A549 (cell line): ENCODE results near the gene MCM7. TPM values are rescaled to one million over a fixed set of nuclear protein-coding genes. Genes with fewer than 3 reads are reported as not detected.

Experiments
- ATAC-seq, 2 experiments: fragments of 200-7000 bp in 1 of 2; fragments of >200 bp in 1 of 2; cut with Nextera tagmentation in 1 of 2; cut with Tn5 transposase in 1 of 2; 3 replicates each; pipeline versions ENCODE4 v1.8.0 to v1.9.1; 2018 to 2020; ENCODE audit warnings: mild to moderate bottlenecking in 1 of 2, moderate library complexity in 1 of 2
- CTCF ChIA-PET: fragments of 300-600 bp; sonication (Branson Sonifier 250); formaldehyde crosslinking; extraction: SDS; loops from one replicate; lab custom pipeline; 2021; ENCODE audit warnings: antibody characterized with exemption, inconsistent platforms; lab: Yijun Ruan, JAX
- POLR2A ChIA-PET: fragments of 350-600 bp; formaldehyde crosslinking; extraction: SDS; loops from one replicate; lab custom pipeline; 2021; ENCODE audit warnings: antibody characterized with exemption, inconsistent platforms; lab: Yijun Ruan, JAX
- DNase-seq, 2 experiments: peaks; one replicate each; pipeline versions ENCODE4 v3.0.0 to v3.0.0-alpha.2; 2011 to 2016; ENCODE audit warnings: low read depth in 1 of 2, low spot score in 1 of 2
- FAIRE-seq: peaks from 2 replicates; lab custom pipeline; 2011; peaks lifted over from hg19 to GRCh38; lab: Jason Lieb, UNC
- H3K27ac ChIP-seq, 2 experiments: fragments of >200 bp; sonication (Bioruptor Twin); formaldehyde crosslinking; 3 replicates each; pipeline ENCODE4 v1.5.1; 2016 to 2017
- H3K4me1 ChIP-seq: fragments of >200 bp; sonication (Bioruptor Twin); formaldehyde crosslinking; 3 replicates; pipeline ENCODE4 v1.6.1; 2016
- H3K4me2 ChIP-seq: fragments of >200 bp; sonication (Bioruptor Twin); formaldehyde crosslinking; 3 replicates; pipeline ENCODE4 v1.6.1; 2016
- H3K4me3 ChIP-seq: fragments of >200 bp; sonication (Bioruptor Twin); formaldehyde crosslinking; 3 replicates; pipeline ENCODE4 v1.5.1; 2016
- H3K9me3 ChIP-seq: fragments of >200 bp; sonication (Bioruptor Twin); formaldehyde crosslinking; 3 replicates; pipeline ENCODE4 v1.6.1; 2016
- BCL3 ChIP-seq: fragments of >200 bp; sonication (Bioruptor Twin); formaldehyde crosslinking; IDR thresholded peaks from 3 replicates; pipeline ENCODE4 v1.6.1; 2016
- BHLHE40 ChIP-seq: IDR thresholded peaks from 2 replicates; pipeline ENCODE4 v1.6.1; 2012; ENCODE audit warnings: low read depth, low read length, inconsistent platforms
- CBX2 ChIP-seq: fragments of 200-600 bp; sonication (generic); IDR thresholded peaks from 2 replicates; pipeline ENCODE4 v1.6.1; 2016; ENCODE audit warnings: low read depth, mild to moderate bottlenecking, borderline replicate concordance
- CEBPB ChIP-seq, 2 experiments: fragments of >200 bp in 1 of 2; sonication (Bioruptor Twin) in 1 of 2; formaldehyde crosslinking in 1 of 2; IDR thresholded peaks; 2 replicates each; pipeline ENCODE4 v1.6.1; 2012 to 2016
- CHD2 ChIP-seq: fragments of 150-350 bp; IDR thresholded peaks from 2 replicates; pipeline ENCODE4 v1.6.1; 2014; ENCODE audit warnings: low read length; ENCODE audit not compliant: partially characterized antibody
- EHF ChIP-seq: fragments of 250-450 bp; sonication (Bioruptor Pico); IDR thresholded peaks from 2 replicates; pipeline ENCODE4 v1.5.0; 2020; ENCODE audit warnings: mild to moderate bottlenecking
- FOSL2 ChIP-seq, 2 experiments: fragments of 450-650 bp in 1 of 2; fragments of >200 bp in 1 of 2; sonication (Bioruptor Twin) in 1 of 2; formaldehyde crosslinking; IDR thresholded peaks; 2 replicates each; pipeline versions ENCODE4 v1.5.0 to v1.6.1; 2016 to 2020; ENCODE audit warnings: mild to moderate bottlenecking in 1 of 2, moderate library complexity in 1 of 2
- HOXA7 ChIP-seq: fragments of 250-450 bp; sonication (Bioruptor Pico); IDR thresholded peaks from 2 replicates; pipeline ENCODE4 v1.5.0; 2020; ENCODE audit warnings: mild to moderate bottlenecking, moderate library complexity
- HOXB5 ChIP-seq: fragments of 250-450 bp; sonication (Bioruptor Pico); IDR thresholded peaks from 2 replicates; pipeline ENCODE4 v1.5.0; 2020; ENCODE audit warnings: mild to moderate bottlenecking, moderate library complexity
- KDM1A ChIP-seq: fragments of 200-600 bp; sonication (generic); IDR thresholded peaks from 2 replicates; pipeline ENCODE4 v1.6.1; 2016; ENCODE audit warnings: low read depth, mild to moderate bottlenecking
- KDM5A ChIP-seq: fragments of 200-600 bp; sonication (generic); IDR thresholded peaks from 2 replicates; pipeline ENCODE4 v1.6.1; 2016; ENCODE audit warnings: antibody characterized with exemption, mild to moderate bottlenecking
- MAFK ChIP-seq: fragments of 450-650 bp; IDR thresholded peaks from 2 replicates; pipeline ENCODE4 v1.6.1; 2014; ENCODE audit not compliant: partially characterized antibody
- MAX ChIP-seq: IDR thresholded peaks from 2 replicates; pipeline ENCODE4 v1.6.1; 2012
- NPAS2 ChIP-seq: fragments of 250-450 bp; sonication (Bioruptor Pico); IDR thresholded peaks from 2 replicates; pipeline ENCODE4 v1.8.0; 2022; ENCODE audit warnings: mild to moderate bottlenecking, moderate library complexity, borderline replicate concordance
- PBX3 ChIP-seq: IDR thresholded peaks from 2 replicates; pipeline ENCODE4 v1.6.1; 2012
- SREBF2 ChIP-seq: fragments of 450-650 bp; IDR thresholded peaks from 2 replicates; pipeline ENCODE4 v1.6.1; 2014; ENCODE audit warnings: mild to moderate bottlenecking, moderate library complexity
- TFCP2L1 ChIP-seq: fragments of 250-450 bp; sonication (Bioruptor Pico); IDR thresholded peaks from 2 replicates; pipeline ENCODE4 v1.5.0; 2021; ENCODE audit warnings: mild to moderate bottlenecking
- USF2 ChIP-seq: fragments of 450-650 bp; IDR thresholded peaks from 2 replicates; pipeline ENCODE4 v1.6.1; 2014; ENCODE audit warnings: antibody characterized with exemption
- ZC3H11A ChIP-seq: fragments of 450-650 bp; IDR thresholded peaks from 2 replicates; pipeline ENCODE4 v1.6.1; 2014; ENCODE audit warnings: antibody characterized with exemption, mild to moderate bottlenecking
- ZNF302 ChIP-seq: fragments of 250-450 bp; sonication (Bioruptor Pico); IDR thresholded peaks from 2 replicates; pipeline ENCODE4 v1.9.0; 2021; ENCODE audit warnings: inconsistent platforms, mild to moderate bottlenecking, moderate library complexity
- WGBS: methylation state at CpG from one replicate; pipeline ENCODE4 v1.1.6; 2017; ENCODE audit errors: missing lambda C conversion rate; 5-methylcytosine and 5-hydroxymethylcytosine counted together
- polyA plus RNA-seq, 4 experiments: library from polyadenylated mRNA; depleted of rRNA in 3 of 4; stranded (reverse); fragments of >200 nt; fragmentation: RNase III in 1 of 4; extraction: RNeasy Plus Mini Kit Qiagen cat#74134 plus additional on column Dnase treatment in 1 of 4; gene quantifications; 2 replicates in 3 of 4; 3 replicates in 1 of 4; pipeline ENCODE4 v1.2.3, GENCODE V29; 2011 to 2017
- TF ChIP-seq, protein P1 (sequence below): IDR thresholded peaks from 2 replicates; pipeline ENCODE4 v1.6.1; 2012; ENCODE audit warnings: low read depth, borderline replicate concordance
- TF ChIP-seq, protein P2 (sequence below): fragments of >200 bp; sonication (Bioruptor Twin); formaldehyde crosslinking; IDR thresholded peaks from 2 replicates; pipeline ENCODE4 v1.6.1; 2016

Gene MCM7
- polyA plus RNA-seq, 2 of the 4 experiments (the other 2 are of a cell fraction), result 145 to 287 TPM

- DNase-seq, result no peak
- CTCF ChIA-PET, result interaction anchor here (1.6 to 3.8 kb wide), 2 partner anchors 12 to 71 kb away, joined by 5 to 28 read pairs; no protein-coding TSS in a partner anchor
These were observed 35.6 kb downstream of the MCM7 start for GRCh38 chr7:100065452-100066186.

DNA sequence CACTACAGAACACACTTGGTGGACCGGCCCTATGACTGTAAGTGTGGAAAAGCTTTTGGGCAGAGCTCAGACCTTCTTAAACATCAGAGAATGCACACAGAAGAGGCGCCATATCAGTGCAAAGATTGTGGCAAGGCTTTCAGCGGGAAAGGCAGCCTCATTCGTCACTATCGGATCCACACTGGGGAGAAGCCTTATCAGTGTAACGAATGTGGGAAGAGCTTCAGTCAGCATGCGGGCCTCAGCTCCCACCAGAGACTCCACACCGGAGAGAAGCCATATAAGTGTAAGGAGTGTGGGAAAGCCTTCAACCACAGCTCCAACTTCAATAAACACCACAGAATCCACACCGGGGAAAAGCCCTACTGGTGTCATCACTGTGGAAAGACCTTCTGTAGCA, 37.0 kb downstream of the MCM7 start:
- Histone ChIP-seq H3K9me3 (peaks cover 63% of the 10 kb centered on the region), H3K4me3 (no peak overlapping the region)
- no peak for FAIRE-seq
- no peak for TF ChIP-seq TFCP2L1 (CRISPR knock-in tag)
- TF ChIP-seq, all 56 proteins: peak for 0
- H3K27ac ChIP-seq, result no peak overlapping the region
- CTCF ChIA-PET, result interaction anchor here (1.0 to 3.8 kb wide), 3 partner anchors 11 to 67 kb away, joined by 4 to 28 read pairs (median 5); no protein-coding TSS in a partner anchor
- POLR2A ChIA-PET, result interaction anchor here (2.5 kb wide), 1 partner anchor 14 kb away, joined by 7 read pairs; the partner anchor contains the start of gene ZSCAN21
- 97% methylated on average over 9 of the region's 9 CpGs for WGBS
- H3K4me2 ChIP-seq, result no peak overlapping the region
- no peak; a peak in 1 of 6 replicates for ATAC-seq
- H3K4me1 ChIP-seq, result no peaks in the 10 kb centered on the region
- no peak for DNase-seq

More at GRCh38 chr7:100065452-100066186, 35.6 kb downstream of the MCM7 start:
- Histone ChIP-seq H3K4me2 (no peak overlapping the region), H3K4me3 (no peak overlapping the region), H3K27ac (no peak overlapping the region), H3K4me1 (no peaks in the 10 kb centered on the region), H3K9me3 (peaks cover 77% of the 10 kb centered on the region)
- POLR2A ChIA-PET, result no interaction called here
- WGBS, result 87% methylated on average over 8 of the region's 8 CpGs
- peak; percentile 8 to 10; a peak in 1 of 6 replicates for ATAC-seq
- FAIRE-seq, result no peak
- TF ChIP-seq USF2, result no peak
- TF ChIP-seq MAFK, result no peak
- peak; percentile 13 to 28; a peak in 2 of 4 replicates for TF ChIP-seq CEBPB (IDR thresholded peaks at IDR 0.05)
- no peak for TF ChIP-seq FOSL2 (IDR thresholded peaks at IDR 0.05)
- no peak for TF ChIP-seq FOSL2 (CRISPR knock-in tag; IDR thresholded peaks at IDR 0.05)

GRCh38 chr7:100063376-100063775, 37.8 kb downstream of the MCM7 start:
- ATAC-seq (no peak), DNase-seq (no peak), FAIRE-seq (no peak)
- TF ChIP-seq SREBF2, result no peak
- TF ChIP-seq NPAS2 (CRISPR knock-in tag), result no peak
- CTCF ChIA-PET, result interaction anchor here (0.6 to 3.8 kb wide), 8 partner anchors 10 to 186 kb away, joined by 3 to 28 read pairs (median 5); partner anchors contain the start of gene ZSCAN21
- Histone ChIP-seq H3K4me3 (no peak overlapping the region), H3K4me2 (no peak overlapping the region), H3K4me1 (no peaks in the 10 kb centered on the region), H3K9me3 (peaks cover 55% of the 10 kb centered on the region), H3K27ac (no peak overlapping the region)
- POLR2A ChIA-PET, result interaction anchor here (2.5 kb wide), 1 partner anchor 14 kb away, joined by 7 read pairs; the partner anchor contains the start of gene ZSCAN21
- WGBS, result 93% methylated on average over 4 of the region's 4 CpGs

DNA sequence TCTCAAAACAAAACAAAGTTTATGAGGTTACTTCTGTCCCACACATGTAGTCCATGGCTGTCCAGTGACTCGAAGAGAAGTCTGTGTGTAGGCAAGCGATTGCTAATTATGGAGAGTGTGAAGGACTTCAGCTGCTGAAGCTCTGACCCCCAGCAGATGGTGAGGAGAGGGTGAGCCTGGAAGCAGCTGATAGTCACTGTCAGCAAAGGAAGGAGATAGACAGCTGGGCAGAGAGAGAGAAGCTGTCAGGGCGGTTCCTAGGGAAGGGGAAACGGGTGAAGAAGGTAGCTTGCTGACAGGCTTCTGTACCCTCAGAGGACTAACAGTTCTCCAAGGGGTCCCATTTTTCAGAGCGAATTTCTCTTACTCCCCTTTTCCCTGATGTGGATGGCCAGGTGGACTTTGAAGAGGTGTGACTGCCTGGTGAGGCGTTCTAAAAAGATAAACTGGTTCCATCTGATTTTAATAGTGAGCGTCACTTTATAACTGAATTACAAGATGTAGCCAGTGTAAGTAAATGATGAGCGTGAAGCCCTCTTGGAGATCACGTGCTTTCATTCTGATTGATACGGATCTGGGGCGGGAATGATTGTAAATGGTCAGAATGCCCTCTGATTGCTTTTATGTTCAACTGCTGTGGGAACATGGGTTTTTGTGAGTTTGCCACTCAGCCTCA, 39.5 kb downstream of the MCM7 start:
- DNase-seq (no peak), FAIRE-seq (no peak), ATAC-seq (no peak)
- no peak for TF ChIP-seq BHLHE40
- TF ChIP-seq, protein P1, sequence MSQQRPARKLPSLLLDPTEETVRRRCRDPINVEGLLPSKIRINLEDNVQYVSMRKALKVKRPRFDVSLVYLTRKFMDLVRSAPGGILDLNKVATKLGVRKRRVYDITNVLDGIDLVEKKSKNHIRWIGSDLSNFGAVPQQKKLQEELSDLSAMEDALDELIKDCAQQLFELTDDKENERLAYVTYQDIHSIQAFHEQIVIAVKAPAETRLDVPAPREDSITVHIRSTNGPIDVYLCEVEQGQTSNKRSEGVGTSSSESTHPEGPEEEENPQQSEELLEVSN, result no peak
- TF ChIP-seq MAX, result no peak
- TF ChIP-seq HOXB5, result no peak
- no peak for TF ChIP-seq PBX3
- TF ChIP-seq HOXA7, result no peak
- TF ChIP-seq ZC3H11A, result no peak
- TF ChIP-seq USF2, result no peak
- no peak for TF ChIP-seq CBX2
- no peak for TF ChIP-seq EHF
- TF ChIP-seq ZNF302 (CRISPR knock-in tag), result no peak
- no peak for TF ChIP-seq CHD2
- no peak for TF ChIP-seq KDM1A
- no peak for TF ChIP-seq NPAS2 (CRISPR knock-in tag)
- no peak for TF ChIP-seq KDM5A
- no peak for TF ChIP-seq BCL3
- TF ChIP-seq, protein P2, sequence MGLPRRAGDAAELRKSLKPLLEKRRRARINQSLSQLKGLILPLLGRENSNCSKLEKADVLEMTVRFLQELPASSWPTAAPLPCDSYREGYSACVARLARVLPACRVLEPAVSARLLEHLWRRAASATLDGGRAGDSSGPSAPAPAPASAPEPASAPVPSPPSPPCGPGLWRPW, result no peak
- Histone ChIP-seq H3K4me3 (no peak overlapping the region), H3K27ac (no peak overlapping the region), H3K4me1 (no peaks in the 10 kb centered on the region), H3K9me3 (peaks cover 38% of the 10 kb centered on the region), H3K4me2 (no peak overlapping the region)
- ChIA-PET POLR2A (no interaction called here), CTCF (interaction anchor here (12.5 kb wide), 1 partner anchor 70 kb away, joined by 128 read pairs; no protein-coding TSS in a partner anchor)
- WGBS, result 93% methylated on average over 11 of the region's 11 CpGs
